HCT116 (cell line): ENCODE results near the gene BMPER. TPM values are rescaled to one million over a fixed set of nuclear protein-coding genes. Genes with fewer than 3 reads are reported as not detected.

Source experiments
- ATAC-seq: fragments of 200-7000 bp; cut with Tn5 transposase; 2 replicates; pipeline ENCODE4 v1.9.1; 2020; ENCODE audit warnings: mild to moderate bottlenecking, moderate library complexity
- BruUV-seq: library from RNA; stranded (reverse); fragments of 400-500 nt; replicated peaks from 2 replicates; lab custom pipeline; 2021; lab: Mats Ljungman, UMichigan
- CTCF ChIA-PET: fragments of 300-600 bp; sonication (Branson Sonifier 250); formaldehyde crosslinking; loops from one replicate; lab custom pipeline; 2021; ENCODE audit warnings: antibody characterized with exemption; lab: Charles Lee
- POLR2A ChIA-PET: fragments of 300-600, 350-600 bp; sonication (Branson Sonifier 250); formaldehyde crosslinking; loops from one replicate; lab custom pipeline; 2021; ENCODE audit warnings: antibody characterized with exemption; lab: Charles Lee
- RAD21 ChIA-PET, 2 experiments: fragments of 300-600 bp; sonication (Branson Sonifier 250); formaldehyde crosslinking; loops; one replicate each; lab custom pipeline; 2023; ENCODE audit warnings: low total read pairs in 2 of 2; ENCODE audit not compliant: uncharacterized antibody in 2 of 2, unreplicated experiment in 2 of 2, low non-redundant PET in 1 of 2; lab: Charles Lee
- DNase-seq: peaks from one replicate; pipeline ENCODE4 v3.0.0-alpha.2; 2010; ENCODE audit warnings: low read depth, low spot score
- H2AFZ ChIP-seq: fragments of 200-600 bp; shearing (Covaris generic), sonication (generic); 2 replicates; pipeline ENCODE4 v1.6.1; 2017; ENCODE audit warnings: low read depth, mixed run types, mixed read lengths, antibody characterized with exemption, low read length; ENCODE audit not compliant: poor library complexity, severe bottlenecking
- H3K27ac ChIP-seq: 2 replicates; pipeline ENCODE4 v1.5.1; 2012; ENCODE audit warnings: low read depth, low read length
- H3K27me3 ChIP-seq: fragments of 200-600 bp; sonication (generic); 2 replicates; pipeline ENCODE4 v1.6.1; 2016; ENCODE audit warnings: mixed run types, low read length, mixed read lengths; ENCODE audit not compliant: insufficient read depth
- H3K36me3 ChIP-seq, 2 experiments: fragments of 200-500 bp in 1 of 2; fragments of 200-600 bp in 1 of 2; sonication (Bioruptor generic) in 1 of 2; sonication (generic) in 1 of 2; 2 replicates each; pipeline versions ENCODE4 v1.5.1 to v1.6.1; 2014 to 2016; ENCODE audit warnings: low read length in 2 of 2, inconsistent platforms in 1 of 2, mixed read lengths in 1 of 2, mixed run types in 1 of 2; ENCODE audit not compliant: insufficient read depth in 2 of 2, control insufficient read depth in 1 of 2
- H3K4me1 ChIP-seq, 2 experiments: fragments of 200-600 bp in 1 of 2; sonication (generic) in 1 of 2; 2 replicates each; pipeline versions ENCODE4 v1.5.1 to v1.6.1; 2012 to 2017; ENCODE audit warnings: low read length in 2 of 2, inconsistent platforms in 1 of 2, mild to moderate bottlenecking in 1 of 2, mixed read lengths in 1 of 2, mixed run types in 1 of 2, moderate library complexity in 1 of 2; ENCODE audit not compliant: insufficient read depth in 2 of 2, control insufficient read depth in 1 of 2
- H3K4me2 ChIP-seq: fragments of 200-600 bp; sonication (generic); 2 replicates; pipeline ENCODE4 v1.6.1; 2017; ENCODE audit warnings: mixed run types, low read length, mixed read lengths
- H3K4me3 ChIP-seq, 2 experiments: fragments of 200-600 bp in 1 of 2; sonication (generic) in 1 of 2; replicated peaks in 1 of 2; 2 replicates each; pipeline ENCODE4 v1.5.1; 2011 to 2016; ENCODE audit warnings: low read length in 2 of 2, control low read depth in 1 of 2, low read depth in 1 of 2, mild to moderate bottlenecking in 1 of 2, mixed read lengths in 1 of 2, mixed run types in 1 of 2
- H3K79me2 ChIP-seq: fragments of 200-600 bp; sonication (generic); 2 replicates; pipeline ENCODE4 v1.6.1; 2017; ENCODE audit warnings: mild to moderate bottlenecking, mixed run types, low read length, moderate library complexity, mixed read lengths; ENCODE audit not compliant: insufficient read depth
- H3K9ac ChIP-seq: fragments of 200-600 bp; sonication (generic); 2 replicates; pipeline ENCODE4 v1.6.1; 2016; ENCODE audit warnings: low read length, mixed read lengths
- H3K9me2 ChIP-seq: fragments of 200-600 bp; sonication (generic), shearing (Covaris generic); 2 replicates; pipeline ENCODE4 v1.6.1; 2017; ENCODE audit warnings: mixed run types, mild to moderate bottlenecking, moderate library complexity; ENCODE audit not compliant: insufficient read depth
- H3K9me3 ChIP-seq, 2 experiments: fragments of 200-500 bp in 1 of 2; fragments of 200-600 bp in 1 of 2; sonication (Bioruptor generic) in 1 of 2; sonication (generic) in 1 of 2; 2 replicates each; pipeline ENCODE4 v1.6.1; 2014 to 2017; ENCODE audit warnings: low read length in 2 of 2, mixed read lengths in 2 of 2, inconsistent platforms in 1 of 2, low read depth in 1 of 2, mild to moderate bottlenecking in 1 of 2, mixed run types in 1 of 2, moderate library complexity in 1 of 2; ENCODE audit not compliant: control insufficient read depth in 1 of 2, insufficient read depth in 1 of 2
- H4K20me1 ChIP-seq: fragments of 200-600 bp; sonication (generic), shearing (Covaris generic); 2 replicates; pipeline ENCODE4 v1.6.1; 2017; ENCODE audit warnings: mixed run types, mild to moderate bottlenecking, moderate library complexity; ENCODE audit not compliant: insufficient read depth
- ATF3 ChIP-seq: IDR thresholded peaks from 2 replicates; pipeline ENCODE4 v1.6.1; 2012
- CBX3 ChIP-seq: IDR thresholded peaks from 2 replicates; pipeline ENCODE4 v1.6.1; 2012; ENCODE audit warnings: low read depth
- CTCF ChIP-seq, 3 experiments: fragments of 200-600 bp in 1 of 3; sonication (generic) in 1 of 3; IDR thresholded peaks in 2 of 3; conservative IDR thresholded peaks in 1 of 3; 2 replicates each; pipeline ENCODE4 v1.5.1; 2012 to 2017; ENCODE audit warnings: low read depth in 2 of 3, low read length in 2 of 3, antibody characterized with exemption in 1 of 3, borderline replicate concordance in 1 of 3, control low read depth in 1 of 3, mild to moderate bottlenecking in 1 of 3, mixed read lengths in 1 of 3, mixed run types in 1 of 3, moderate library complexity in 1 of 3; ENCODE audit not compliant: insufficient read depth in 1 of 3
- EGR1 ChIP-seq: IDR thresholded peaks from 2 replicates; pipeline ENCODE4 v1.6.1; 2012; ENCODE audit warnings: low read depth
- FOSL1 ChIP-seq: IDR thresholded peaks from 2 replicates; pipeline ENCODE4 v1.6.1; 2012; ENCODE audit warnings: low read depth
- JUND ChIP-seq: IDR thresholded peaks from 2 replicates; pipeline ENCODE4 v1.6.1; 2012
- POLR2A ChIP-seq: IDR thresholded peaks from 2 replicates; pipeline ENCODE4 v1.7.0; 2011; ENCODE audit warnings: borderline replicate concordance; ENCODE audit not compliant: insufficient read depth, insufficient read length; ENCODE audit errors: extremely low read depth
- RAD21 ChIP-seq: IDR thresholded peaks from 2 replicates; pipeline ENCODE4 v1.6.1; 2012; ENCODE audit warnings: low read depth, mild to moderate bottlenecking
- REST ChIP-seq: IDR thresholded peaks from 2 replicates; pipeline ENCODE4 v1.6.1; 2012; ENCODE audit warnings: low read depth
- SIN3A ChIP-seq: IDR thresholded peaks from 2 replicates; pipeline ENCODE4 v1.6.1; 2012; ENCODE audit warnings: low read depth
- SP1 ChIP-seq: IDR thresholded peaks from 2 replicates; pipeline ENCODE4 v1.6.1; 2012; ENCODE audit warnings: low read depth
- SRF ChIP-seq: IDR thresholded peaks from 2 replicates; pipeline ENCODE4 v1.6.1; 2012; ENCODE audit warnings: low read depth
- TCF7L2 ChIP-seq: IDR thresholded peaks from 2 replicates; pipeline ENCODE4 v1.7.0; 2011; ENCODE audit warnings: borderline replicate concordance, inconsistent platforms; ENCODE audit not compliant: insufficient read depth, insufficient read length; ENCODE audit errors: extremely low read depth
- YY1 ChIP-seq: IDR thresholded peaks from 2 replicates; pipeline ENCODE4 v1.6.1; 2011; ENCODE audit warnings: low read length, low read depth, moderate library complexity, mild to moderate bottlenecking; ENCODE audit not compliant: insufficient replicate concordance; ENCODE audit errors: extremely low read depth
- ZNF274 ChIP-seq: fragments of 200-500 bp; sonication (Bioruptor generic); IDR thresholded peaks from 2 replicates; pipeline ENCODE4 v1.6.1; 2014; ENCODE audit warnings: mild to moderate bottlenecking, low read depth, low read length, inconsistent platforms
- intact Hi-C: fragments of 100-400 bp; cut with micrococcal nuclease; formaldehyde crosslinking; loops from 2 replicates; pipeline ENCODE4 v1.10.0; 2022
- total RNA-seq: library from RNA; stranded (reverse); gene quantifications from one replicate; pipeline ENCODE4 v1.2.1, GENCODE V29; 2021; ENCODE audit not compliant: unreplicated experiment

BMPER gene
- total RNA-seq, 1 experiment from 2014 or later, result not detected

- no peak for DNase-seq
- no TSS peak for BruUV-seq
- no peak overlapping the region for H3K4me3 ChIP-seq
- no peak overlapping the region for H3K9ac ChIP-seq
- no peaks in the 10 kb centered on the region for H3K36me3 ChIP-seq
- no peaks in the 10 kb centered on the region for H3K9me2 ChIP-seq
- intact Hi-C loops, result no loop called here
- no peak overlapping the region for H3K27ac ChIP-seq
- no peaks in the 10 kb centered on the region for H4K20me1 ChIP-seq
- ChIA-PET RAD21 (no interaction called here), POLR2A (no interaction called here), CTCF (no interaction called here)
- no peaks in the 10 kb centered on the region for H3K9me3 ChIP-seq
- no peak overlapping the region for H3K4me2 ChIP-seq
- H3K27me3 ChIP-seq, result no peaks in the 10 kb centered on the region
- ATAC-seq, result no peak
- H2AFZ ChIP-seq, result no peak overlapping the region
- no peaks in the 10 kb centered on the region for H3K4me1 ChIP-seq
- H3K79me2 ChIP-seq, result no peaks in the 10 kb centered on the region
- no peak for TF ChIP-seq ZNF274
- no peak for TF ChIP-seq CBX3
- no peak for TF ChIP-seq SRF
- TF ChIP-seq SIN3A, result no peak
- no peak for TF ChIP-seq CTCF (IDR thresholded peaks at IDR 0.05 in 2 of 3, conservative IDR thresholded peaks at IDR 0.05 in 1 of 3; ENCODE audit: borderline replicate concordance in 1 of 3, insufficient read depth in 1 of 3, low read depth in 2 of 3, low read length in 2 of 3)
- TF ChIP-seq YY1, result no peak
- TF ChIP-seq EGR1, result no peak
- TF ChIP-seq FOSL1, result no peak
- TF ChIP-seq JUND, result no peak
- no peak for TF ChIP-seq REST
- TF ChIP-seq ATF3, result no peak
- TF ChIP-seq POLR2A, result no peak
- no peak for TF ChIP-seq TCF7L2
- no peak for TF ChIP-seq RAD21
- TF ChIP-seq SP1, result no peak
Observed at GRCh38 chr7:34026481-34027190, 121.3 kb downstream of the BMPER start.
